Naive B cell (primary cell): ENCODE measurements around the gene LTBP1. TPM values are rescaled to one million over a fixed set of nuclear protein-coding genes. Genes with fewer than 3 reads are reported as not detected.
"Not testable (repeated sequence)": the region's sequence is repeated elsewhere in the genome, so short reads cannot be mapped to it uniquely, and the experiment has no call there.

Source experiments
- ATAC-seq, 2 donors: fragments of 150-1000 bp; cut with Tn5 transposase; 2 replicates each; pipeline ENCODE4 v1.10.0; 2021; ENCODE audit warnings: low read depth in 2 of 2, mild to moderate bottlenecking in 2 of 2, moderate library complexity in 2 of 2
- DNase-seq: peaks from one replicate; pipeline ENCODE4 v3.0.0; 2022
- H3K27ac Mint-ChIP-seq, 6 donors: one replicate each; pipeline ENCODE4 v1.8.0; 2020 to 2022; ENCODE audit warnings: mild to moderate bottlenecking in 6 of 6, mixed read lengths in 6 of 6, moderate library complexity in 5 of 6, inconsistent platforms in 2 of 6
- H3K27me3 Mint-ChIP-seq, 3 donors: one replicate each; pipeline ENCODE4 v1.8.0; 2021 to 2022; ENCODE audit warnings: mixed read lengths in 3 of 3, mild to moderate bottlenecking in 1 of 3
- H3K36me3 Mint-ChIP-seq, 2 donors: one replicate each; pipeline ENCODE4 v1.8.0; 2020 to 2022; ENCODE audit warnings: mixed read lengths in 2 of 2, inconsistent platforms in 1 of 2, mild to moderate bottlenecking in 1 of 2
- H3K4me1 Mint-ChIP-seq, 3 donors: one replicate each; pipeline ENCODE4 v1.8.0; 2020 to 2022; ENCODE audit warnings: mixed read lengths in 3 of 3, inconsistent platforms in 1 of 3, mild to moderate bottlenecking in 1 of 3, moderate library complexity in 1 of 3
- H3K4me3 Mint-ChIP-seq, 8 donors: one replicate each; pipeline ENCODE4 v1.8.0; 2020 to 2022; ENCODE audit warnings: mild to moderate bottlenecking in 8 of 8, mixed read lengths in 8 of 8, moderate library complexity in 8 of 8, inconsistent platforms in 2 of 8
- H3K9me3 Mint-ChIP-seq, 7 donors: one replicate each; pipeline ENCODE4 v1.8.0; 2020 to 2022; ENCODE audit warnings: mixed read lengths in 7 of 7, mild to moderate bottlenecking in 5 of 7, inconsistent platforms in 2 of 7, moderate library complexity in 1 of 7
- polyA plus RNA-seq, 6 donors: library from polyadenylated mRNA; unstranded; fragments of 300-500 nt; fragmentation: Illumina TruSeq; gene quantifications; one replicate each; pipeline ENCODE4 v1.2.3, GENCODE V29; 2021; ENCODE audit warnings: low read depth in 6 of 6

The LTBP1 gene
- polyA plus RNA-seq, 6 donors from 2014 or later: 0.43 to 2.0 (median 0.92) TPM; not detected in 1

DNA sequence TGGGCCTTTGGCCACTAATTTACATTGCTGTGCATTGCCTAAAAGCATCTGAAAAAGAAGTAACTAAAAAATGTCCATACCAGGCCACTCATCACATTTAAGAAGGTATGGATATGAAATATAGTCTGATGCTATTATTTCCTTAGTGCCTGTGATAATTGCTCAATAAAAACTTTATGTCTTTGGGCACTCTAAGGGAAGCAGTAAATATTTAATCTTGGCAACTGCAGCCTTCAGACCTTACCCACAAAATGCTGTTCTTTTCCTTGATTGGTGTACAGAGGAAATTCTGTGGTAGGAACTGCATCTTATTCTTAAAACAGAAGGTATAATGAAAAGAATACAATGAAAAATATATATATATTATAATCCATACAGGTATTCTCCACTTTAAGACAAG, 403.9 kb downstream of the LTBP1 start:
- DNase-seq (no peak), ATAC-seq (no peak)
- Mint-ChIP-seq H3K36me3 (peaks cover 0 to 6% of the 10 kb centered on the region in 2 donors), H3K4me1 (no peaks in the 10 kb centered on the region), H3K9me3 (peaks cover 5 to 12% (median 7%) of the 10 kb centered on the region in 7 donors), H3K27ac (no peak overlapping the region), H3K27me3 (no peaks in the 10 kb centered on the region), H3K4me3 (no peak overlapping the region)

- H3K27me3 Mint-ChIP-seq: no peaks in the 10 kb centered on the region
- H3K9me3 Mint-ChIP-seq: peaks cover 9 to 22% (median 16%) of the 10 kb centered on the region in 7 donors
- H3K4me1 Mint-ChIP-seq: no peaks in the 10 kb centered on the region
- no peak overlapping the region for H3K4me3 Mint-ChIP-seq
- DNase-seq (no peak), ATAC-seq (no peak)
- H3K36me3 Mint-ChIP-seq: peaks cover 2 to 10% of the 10 kb centered on the region in 2 donors
- H3K27ac Mint-ChIP-seq: no peak overlapping the region
Measured at GRCh38 chr2:33351781-33352180, 405.0 kb downstream of the LTBP1 start.

GRCh38 chr2:33354981-33355380, 408.2 kb downstream of the LTBP1 start:
- H3K4me1 Mint-ChIP-seq: no peaks in the 10 kb centered on the region
- ATAC-seq: no peak

DNA sequence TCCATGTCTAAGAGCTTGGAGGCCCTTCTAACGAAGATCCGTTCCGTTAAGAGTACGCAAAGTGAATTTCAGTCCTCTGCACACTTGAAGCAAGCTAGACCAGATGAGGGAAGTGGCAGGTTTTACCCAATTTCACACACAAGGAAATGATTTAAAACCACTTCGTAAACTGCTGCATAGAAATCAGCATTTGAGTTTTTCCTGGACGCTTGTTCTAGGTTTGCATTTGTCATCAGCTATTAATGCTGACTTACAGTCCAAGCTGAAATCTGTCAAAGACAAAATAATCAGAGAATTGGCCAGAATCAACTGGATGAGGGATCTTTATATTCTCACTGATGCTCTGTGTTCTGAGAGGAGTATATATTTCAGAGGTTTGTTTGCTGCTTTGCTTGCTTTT, 412.1 kb downstream of the LTBP1 start:
- no peak overlapping the region for H3K4me3 Mint-ChIP-seq

More at GRCh38 chr2:33354981-33355380, 408.2 kb downstream of the LTBP1 start:
- no peak for DNase-seq
- H3K27ac Mint-ChIP-seq: no peak overlapping the region
- H3K27me3 Mint-ChIP-seq: no peaks in the 10 kb centered on the region
- H3K36me3 Mint-ChIP-seq: peaks cover 4 to 10% of the 10 kb centered on the region in 2 donors
- H3K4me3 Mint-ChIP-seq: peak overlapping the region in 1 of 8 donors; percentile 0
- H3K9me3 Mint-ChIP-seq: peaks cover 9 to 32% (median 20%) of the 10 kb centered on the region in 7 donors

DNA sequence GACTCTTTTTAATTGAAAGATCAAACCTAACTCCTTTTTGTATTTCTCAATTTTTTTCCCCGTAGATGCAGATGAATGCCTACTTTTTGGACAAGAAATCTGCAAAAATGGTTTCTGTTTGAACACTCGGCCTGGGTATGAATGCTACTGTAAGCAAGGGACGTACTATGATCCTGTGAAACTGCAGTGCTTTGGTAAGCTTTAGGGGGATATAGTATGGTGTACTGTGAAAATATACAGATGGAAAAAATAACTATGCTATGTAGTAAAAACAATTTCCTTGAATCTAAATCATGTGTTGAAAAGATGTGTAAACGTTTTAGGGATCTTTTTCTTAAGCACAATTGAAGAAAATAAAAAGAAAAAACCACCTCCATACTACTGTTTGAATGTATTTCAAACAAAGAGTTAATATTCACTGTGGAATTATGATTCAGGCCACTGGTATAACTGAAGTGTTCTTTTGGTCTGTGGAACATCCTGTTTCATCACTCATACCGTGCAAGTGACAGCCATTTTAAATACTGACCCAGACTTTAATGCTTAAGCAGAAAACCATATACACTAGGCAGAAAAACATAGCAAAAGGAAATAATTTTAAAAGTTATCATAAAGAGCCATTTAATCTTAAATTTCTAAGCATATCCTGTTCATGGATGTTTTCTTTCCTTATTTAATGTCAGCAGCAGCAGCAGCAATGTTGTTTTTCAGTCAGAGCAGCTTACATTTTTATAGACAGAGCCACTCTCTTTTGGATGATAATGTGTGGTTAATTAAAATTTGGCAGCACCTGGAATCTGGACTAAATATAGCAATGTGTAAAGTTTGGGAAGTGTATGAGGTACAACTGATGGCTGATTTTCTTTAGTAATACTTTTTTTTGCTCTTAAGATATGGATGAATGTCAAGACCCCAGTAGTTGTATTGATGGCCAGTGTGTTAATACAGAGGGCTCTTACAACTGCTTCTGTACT, 416.9 kb downstream of the LTBP1 start:
- ATAC-seq: no peak
- Mint-ChIP-seq H3K36me3 (no peaks in the 10 kb centered on the region), H3K27ac (peak overlapping the region in 1 of 6 donors; percentile 29), H3K27me3 (peaks cover 5 to 16% (median 14%) of the 10 kb centered on the region in 3 donors), H3K4me1 (no peaks in the 10 kb centered on the region), H3K9me3 (peaks cover 0 to 2% (median 0%) of the 10 kb centered on the region in 7 donors), H3K4me3 (no peak overlapping the region)
- no peak for DNase-seq

More for the DNA sequence above, 412.1 kb downstream of the LTBP1 start:
- peaks cover 9 to 32% (median 20%) of the 10 kb centered on the region in 7 donors for H3K9me3 Mint-ChIP-seq
- no peak for DNase-seq
- H3K27ac Mint-ChIP-seq: no peak overlapping the region
- peaks cover 0 to 3% (median 0%) of the 10 kb centered on the region in 3 donors for H3K27me3 Mint-ChIP-seq
- no peaks in the 10 kb centered on the region for H3K4me1 Mint-ChIP-seq
- ATAC-seq: no peak
- H3K36me3 Mint-ChIP-seq: peaks cover 4 to 10% of the 10 kb centered on the region in 2 donors

GRCh38 chr2:33365264-33365970, 418.7 kb downstream of the LTBP1 start:
- Mint-ChIP-seq H3K36me3 (no peaks in the 10 kb centered on the region), H3K27me3 (peaks cover 5 to 16% (median 14%) of the 10 kb centered on the region in 3 donors), H3K4me3 (no peak overlapping the region), H3K9me3 (peaks cover 0 to 2% (median 0%) of the 10 kb centered on the region in 7 donors), H3K27ac (no peak overlapping the region), H3K4me1 (no peaks in the 10 kb centered on the region)
- ATAC-seq (no peak), DNase-seq (no peak)

GRCh38 chr2:33366473-33366872, 419.7 kb downstream of the LTBP1 start:
- no peak for DNase-seq
- H3K4me1 Mint-ChIP-seq: no peaks in the 10 kb centered on the region
- peak overlapping the region in 1 of 6 donors; percentile 24 for H3K27ac Mint-ChIP-seq
- no peaks in the 10 kb centered on the region for H3K36me3 Mint-ChIP-seq
- H3K4me3 Mint-ChIP-seq: no peak overlapping the region
- no peak for ATAC-seq
- peaks cover 5 to 16% (median 14%) of the 10 kb centered on the region in 3 donors for H3K27me3 Mint-ChIP-seq
- peaks cover 0 to 2% (median 0%) of the 10 kb centered on the region in 7 donors for H3K9me3 Mint-ChIP-seq

GRCh38 chr2:33368524-33368923, 421.8 kb downstream of the LTBP1 start:
- H3K27ac Mint-ChIP-seq, ATAC-seq, H3K4me1 Mint-ChIP-seq, H3K36me3 Mint-ChIP-seq, H3K4me3 Mint-ChIP-seq, H3K9me3 Mint-ChIP-seq, DNase-seq: not testable (repeated sequence)
- peaks cover 5 to 16% (median 11%) of the 10 kb centered on the region in 3 donors for H3K27me3 Mint-ChIP-seq

DNA sequence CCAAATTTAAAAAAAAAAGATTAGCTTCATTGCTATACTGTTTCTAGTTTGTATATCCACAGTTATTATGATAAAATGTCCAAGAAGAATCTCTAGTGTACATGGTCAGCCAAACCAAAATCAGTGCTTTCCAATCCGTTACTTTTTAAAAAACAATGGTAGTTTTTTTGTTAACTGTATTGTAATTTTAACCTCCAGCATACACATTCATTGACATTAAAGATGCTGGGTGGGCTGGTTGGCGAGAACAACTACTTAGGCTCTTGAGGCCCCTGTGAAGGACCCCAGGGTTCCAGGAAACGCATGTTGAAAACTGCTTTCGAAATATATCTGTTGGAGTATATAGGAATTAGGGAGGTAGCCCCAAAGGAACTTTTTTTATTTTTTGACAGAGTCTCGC, 422.4 kb downstream of the LTBP1 start:
- Mint-ChIP-seq H3K27me3 (peaks cover 5 to 15% (median 11%) of the 10 kb centered on the region in 3 donors), H3K27ac (peak overlapping the region in 1 of 6 donors; percentile 86), H3K9me3 (peaks cover 0 to 2% (median 0%) of the 10 kb centered on the region in 7 donors), H3K4me3 (no peak overlapping the region), H3K4me1 (no peaks in the 10 kb centered on the region), H3K36me3 (no peaks in the 10 kb centered on the region)
- ATAC-seq (no peak), DNase-seq (no peak)

- Mint-ChIP-seq H3K36me3 (no peaks in the 10 kb centered on the region), H3K9me3 (no peaks in the 10 kb centered on the region), H3K4me1 (no peaks in the 10 kb centered on the region), H3K4me3 (no peak overlapping the region), H3K27me3 (peaks cover under 1 to 4% (median under 1%) of the 10 kb centered on the region in 3 donors), H3K27ac (peak overlapping the region in 1 of 6 donors; percentile 74)
- DNase-seq: no peak
- no peak for ATAC-seq
Measured at GRCh38 chr2:33370636-33371265, 424.0 kb downstream of the LTBP1 start.

DNA sequence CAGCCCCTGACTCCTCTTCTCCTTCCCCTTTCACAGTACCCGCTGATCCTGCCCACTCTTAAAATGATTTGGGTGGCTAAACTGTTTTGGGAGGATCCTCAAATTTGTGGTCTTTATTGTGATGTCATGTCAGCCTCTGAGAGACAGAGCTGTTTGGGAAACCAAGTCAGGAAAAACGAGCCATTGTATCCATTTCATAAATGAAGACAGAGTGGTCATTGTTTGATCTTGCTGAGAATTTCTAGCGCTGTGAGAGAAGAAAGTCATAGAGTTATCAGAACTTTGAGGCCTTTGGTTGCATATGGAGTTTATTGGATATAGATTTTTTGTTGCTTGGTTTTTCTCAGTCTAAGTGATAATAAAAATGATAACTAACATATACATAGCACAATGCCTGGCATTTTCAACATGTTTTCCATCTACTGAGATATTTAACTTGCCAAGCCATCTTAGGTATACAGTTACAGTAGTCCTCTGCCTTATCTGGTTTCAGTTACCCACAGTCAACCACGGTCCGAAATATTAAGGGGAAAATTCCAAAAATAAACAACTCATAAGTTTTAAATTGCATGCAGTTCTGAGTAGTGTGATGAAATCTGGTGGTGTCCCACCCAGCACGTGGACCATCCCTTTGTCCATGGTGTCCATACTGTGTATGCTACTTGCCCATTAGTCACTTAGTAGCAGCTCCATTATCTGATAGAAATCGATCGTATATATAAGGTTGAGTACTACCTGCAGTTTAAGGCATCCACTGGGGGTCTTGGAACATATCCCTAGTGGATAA, 424.7 kb downstream of the LTBP1 start:
- H3K27me3 Mint-ChIP-seq: no peaks in the 10 kb centered on the region
- no peak overlapping the region for H3K27ac Mint-ChIP-seq
- H3K36me3 Mint-ChIP-seq: no peaks in the 10 kb centered on the region
- DNase-seq (no peak), ATAC-seq (no peak)
- no peaks in the 10 kb centered on the region for H3K9me3 Mint-ChIP-seq
- no peaks in the 10 kb centered on the region for H3K4me1 Mint-ChIP-seq
- no peak overlapping the region for H3K4me3 Mint-ChIP-seq

GRCh38 chr2:33372940-33373553, 426.3 kb downstream of the LTBP1 start:
- Mint-ChIP-seq H3K4me1 (no peaks in the 10 kb centered on the region), H3K27me3 (no peaks in the 10 kb centered on the region), H3K4me3 (no peak overlapping the region), H3K9me3 (no peaks in the 10 kb centered on the region), H3K36me3 (no peaks in the 10 kb centered on the region), H3K27ac (no peak overlapping the region)
- peak; percentile 35 to 44 for ATAC-seq
- peak; percentile 30 for DNase-seq
